ENCODE measurements around the gene LCN10.
"Not testable (repeated sequence)": the region's sequence is repeated elsewhere in the genome, so short reads cannot be mapped to it uniquely, and the experiment has no call there.

The LCN10 gene

GRCh38 chr9:136771907-136772415 is 29.2 kb upstream of the LCN10 start:
- DNase-seq = no peak

DNA sequence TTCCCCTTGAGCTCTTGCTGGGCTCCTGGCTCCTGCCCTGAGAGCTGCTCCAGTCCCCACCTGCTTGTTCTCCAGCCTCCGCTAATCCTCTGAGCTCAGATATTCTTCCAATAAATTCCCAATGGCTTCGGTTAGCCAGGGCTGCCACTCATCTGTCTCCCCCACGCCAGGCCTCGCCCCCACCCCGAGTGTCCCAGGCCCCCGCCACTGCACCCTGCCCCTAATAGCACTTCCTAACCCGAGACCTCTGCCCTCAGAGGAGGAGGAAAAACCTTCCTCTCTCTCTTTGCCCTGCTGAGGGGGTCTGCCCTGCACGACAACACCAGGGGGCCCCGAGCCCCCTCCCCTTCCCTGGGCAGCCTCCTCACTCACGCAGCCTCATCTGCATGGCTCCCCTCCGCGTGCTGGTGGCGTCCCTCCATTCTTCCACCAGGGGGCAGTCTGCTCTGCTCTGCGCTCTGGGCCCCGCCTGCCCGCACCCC is 27.0 kb upstream of the LCN10 start:
- peak; percentile 55 for DNase-seq

DNA sequence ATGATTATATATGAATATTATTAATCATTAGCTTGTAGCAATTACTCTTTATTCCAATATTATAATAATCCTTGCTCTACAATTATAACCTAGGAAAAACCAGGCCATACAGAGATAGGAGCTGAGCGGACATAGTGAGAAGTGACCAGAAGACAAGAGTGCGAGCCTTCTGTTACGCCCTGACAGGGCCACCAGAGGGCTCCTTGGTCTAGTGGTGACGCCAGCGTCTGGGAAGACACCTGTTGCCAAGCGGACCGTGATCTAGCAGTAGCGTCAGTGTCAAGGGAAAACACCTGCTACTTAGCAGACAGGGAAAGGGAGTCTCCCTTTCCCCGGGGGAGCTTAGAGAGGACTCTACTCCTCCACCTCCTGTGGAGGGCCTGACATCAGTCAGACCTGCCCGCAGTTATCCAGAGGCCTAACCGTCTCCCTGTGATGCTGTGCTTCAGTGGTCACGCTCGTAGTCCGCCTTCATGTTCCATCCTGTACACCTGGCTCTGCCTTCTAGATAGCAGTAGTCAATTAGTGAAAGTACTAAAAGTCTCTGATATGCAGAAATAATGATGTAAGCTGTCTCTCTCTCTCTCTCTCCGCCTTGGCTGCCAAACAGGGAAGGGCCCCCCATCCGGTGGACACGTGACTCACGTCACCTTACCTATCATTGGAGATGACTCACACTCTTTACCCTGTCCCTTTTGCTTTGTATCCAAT is 23.8 kb upstream of the LCN10 start:
- DNase-seq = peak; percentile 33

DNA sequence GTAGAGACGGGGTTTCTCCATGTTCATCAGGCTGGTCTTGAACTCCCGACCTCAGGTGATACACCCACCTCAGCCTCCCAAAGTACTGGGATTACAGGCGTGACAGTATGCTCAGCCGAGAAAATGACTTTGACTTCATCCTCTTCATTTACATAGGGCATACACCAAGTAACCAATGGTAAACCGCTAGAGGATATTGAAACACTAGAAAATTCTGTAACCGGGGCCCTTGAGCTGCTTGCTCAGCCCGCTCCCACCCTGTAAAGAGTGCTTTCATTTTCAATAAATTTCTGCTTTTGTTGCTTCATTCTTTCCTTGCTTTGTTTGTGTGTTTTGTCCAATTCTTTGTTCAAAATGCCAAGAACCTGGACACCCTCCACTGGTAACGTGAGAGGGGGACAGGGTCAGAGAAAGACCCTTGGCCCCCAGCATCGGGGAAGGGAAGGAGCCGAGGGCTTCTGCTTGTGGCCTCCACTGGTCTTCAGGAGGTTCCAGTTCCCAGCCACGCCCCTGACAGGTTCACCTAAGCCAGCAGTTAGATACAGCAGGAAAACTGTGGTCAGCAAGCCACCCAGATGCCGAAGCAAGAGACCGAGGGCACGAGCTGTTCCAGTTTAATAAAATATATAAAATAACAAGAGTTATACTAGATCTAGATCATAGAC is 23.1 kb upstream of the LCN10 start:
- DNase-seq = not testable (repeated sequence)

- DNase-seq = no peak
Measured at GRCh38 chr9:136765041-136765440, 22.3 kb upstream of the LCN10 start.

GRCh38 chr9:136764301-136764891 is 21.7 kb upstream of the LCN10 start, which contains the start of gene LCN15:
Gene LCN15 (minus strand): TSS chr9:136764518. CDS start chr9:136764488, 30 bp downstream.
- no peak for DNase-seq

DNA sequence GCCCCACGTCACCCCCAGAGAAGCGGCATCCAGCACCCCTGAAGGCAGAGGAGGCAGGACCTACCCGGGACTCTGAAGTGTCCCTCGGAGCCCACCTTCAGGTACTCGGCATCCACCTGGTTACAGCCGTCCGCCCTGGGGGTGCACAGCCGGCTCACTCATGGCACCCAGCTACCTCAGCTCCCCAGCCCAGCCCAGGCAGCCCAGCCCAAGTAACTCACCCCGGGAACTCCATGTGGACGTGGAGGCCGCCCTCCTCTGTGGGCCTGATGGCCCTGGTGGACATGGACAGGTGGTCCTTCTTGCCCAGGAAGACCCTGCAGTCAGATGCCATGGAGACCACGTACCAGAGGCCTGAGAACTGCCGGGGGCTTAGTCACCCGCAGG is 20.9 kb upstream of the LCN10 start:
- DNase-seq = no peak

DNA sequence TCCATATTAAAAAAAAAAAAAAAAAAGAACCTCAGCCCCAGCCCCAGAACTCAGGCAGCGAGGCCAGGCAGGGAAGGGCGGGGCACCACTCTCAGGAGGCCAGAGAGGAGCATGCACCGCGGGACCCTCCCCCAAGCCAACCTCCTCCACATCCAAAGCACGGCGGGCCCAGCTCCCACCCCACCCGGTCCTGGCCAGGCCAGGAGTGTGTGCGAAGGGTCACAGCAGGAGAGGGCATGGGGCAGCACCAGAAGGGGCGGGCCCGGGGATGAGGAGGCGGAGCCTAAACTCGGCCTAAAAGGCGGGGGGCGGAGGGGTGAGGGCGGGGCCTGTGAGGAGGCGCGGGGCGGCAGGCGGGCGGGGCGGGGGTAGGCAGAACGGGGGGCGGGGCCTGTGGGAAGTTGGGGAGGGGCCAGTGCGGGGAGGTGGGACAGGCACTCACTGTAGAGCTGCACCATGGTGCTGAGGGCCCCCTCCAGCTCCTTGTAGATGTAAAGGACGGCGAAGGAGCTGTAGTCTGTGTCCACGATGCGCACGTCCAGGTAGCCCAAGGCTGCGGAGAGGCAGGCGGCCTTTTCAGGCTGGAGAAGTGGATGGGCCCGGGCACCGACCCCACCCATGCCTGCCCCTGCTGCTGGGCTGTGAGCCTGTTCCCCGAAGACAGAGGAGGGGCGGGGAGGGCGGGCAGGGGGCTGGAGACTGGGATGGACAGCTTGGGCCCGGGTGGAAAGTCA is 20.3 kb upstream of the LCN10 start:
- DNase-seq = peak; percentile 58

DNA sequence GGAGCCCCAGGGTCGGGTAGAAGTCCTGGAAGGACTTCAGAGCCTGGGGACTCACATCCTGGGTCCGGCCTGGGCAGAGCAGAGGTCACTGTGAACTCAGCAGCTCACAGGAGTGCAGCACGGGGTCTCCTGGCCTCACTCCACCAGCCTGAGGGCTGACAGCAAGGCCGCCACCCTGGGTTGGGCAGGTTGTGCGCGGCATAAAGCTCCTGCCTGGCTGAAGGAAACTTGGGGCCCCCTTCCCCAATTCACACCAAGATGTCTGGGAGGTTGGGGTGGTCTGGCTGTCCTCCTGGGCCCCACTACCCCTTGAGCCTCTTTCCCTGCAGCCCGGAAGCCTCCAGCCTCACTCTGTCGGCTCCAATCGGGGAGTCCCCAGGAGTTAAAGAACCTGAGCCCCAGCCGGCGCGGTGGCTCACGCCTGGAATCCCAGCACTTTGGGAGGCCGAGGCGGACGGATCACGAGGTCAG is 19.5 kb upstream of the LCN10 start:
- DNase-seq = no peak

GRCh38 chr9:136761545-136761981 is 18.8 kb upstream of the LCN10 start:
- DNase-seq = no peak

- DNase-seq = not testable (repeated sequence)
Measured at GRCh38 chr9:136760834-136761544, 18.2 kb upstream of the LCN10 start.

DNA sequence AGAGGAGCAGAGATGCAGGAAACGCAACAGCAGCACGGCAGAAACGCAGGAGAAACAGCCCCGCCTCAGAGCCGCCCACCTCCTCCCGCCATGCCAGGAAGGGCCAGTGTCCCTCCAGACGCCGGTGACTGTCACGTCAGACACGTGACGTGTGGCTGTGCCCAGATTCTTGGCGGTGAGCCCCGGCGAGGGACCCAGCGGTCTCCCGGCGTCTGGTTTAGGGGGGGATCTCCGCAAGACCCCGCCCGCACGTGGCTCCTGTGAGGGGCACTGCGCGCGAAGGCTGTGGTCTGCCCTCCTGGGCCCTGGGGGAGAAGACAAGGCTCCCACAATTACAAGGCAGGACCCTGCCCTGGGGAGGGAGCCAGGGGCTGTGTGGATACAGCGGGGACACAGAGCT is 17.7 kb upstream of the LCN10 start:
- DNase-seq = no peak

- DNase-seq = no peak
Measured at GRCh38 chr9:136759436-136760325, 16.9 kb upstream of the LCN10 start.

DNA sequence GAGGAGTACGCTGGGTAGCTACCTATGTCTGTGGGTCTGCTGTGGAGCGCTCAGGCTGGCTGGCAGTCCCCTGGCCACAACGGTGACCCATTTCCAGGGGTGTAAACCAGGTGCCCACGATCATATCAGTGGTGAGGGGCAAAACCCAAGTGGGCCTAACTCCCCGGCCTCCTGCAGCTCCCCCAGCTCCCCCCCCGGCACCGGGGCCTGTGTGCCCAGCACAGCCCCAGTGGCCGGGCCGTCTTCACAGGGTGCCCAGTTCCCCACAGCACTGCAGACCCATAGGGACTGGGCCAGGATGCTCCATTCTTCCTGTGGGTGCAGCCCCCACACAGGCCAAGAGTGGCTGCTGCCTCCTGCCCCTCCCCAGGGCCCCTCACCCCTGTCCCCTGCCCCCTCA is 16.3 kb upstream of the LCN10 start:
- DNase-seq = no peak

GRCh38 chr9:136757751-136758140 is 15.0 kb upstream of the LCN10 start:
- no peak for DNase-seq

GRCh38 chr9:136757328-136757727 is 14.6 kb upstream of the LCN10 start:
- no peak for DNase-seq

- DNase-seq = no peak
Measured at GRCh38 chr9:136756836-136757235, 14.1 kb upstream of the LCN10 start.

DNA sequence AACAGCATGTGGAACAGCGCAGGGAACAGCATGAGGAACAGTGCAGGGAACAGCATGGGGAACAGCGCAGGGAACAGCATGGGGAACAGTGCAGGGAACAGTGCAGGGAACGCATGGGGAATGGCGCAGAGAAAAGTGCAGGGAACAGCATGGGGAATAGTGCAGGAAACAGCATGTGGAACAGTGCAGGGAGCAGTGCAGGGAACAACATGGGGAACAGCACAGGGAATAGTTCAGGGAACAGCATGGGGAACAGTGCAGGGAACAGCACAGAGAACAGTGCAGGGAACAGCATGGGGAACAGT is 13.3 kb upstream of the LCN10 start:
- no peak for DNase-seq

- not testable (repeated sequence) for DNase-seq
Measured at GRCh38 chr9:136755302-136756133, 12.8 kb upstream of the LCN10 start.

DNA sequence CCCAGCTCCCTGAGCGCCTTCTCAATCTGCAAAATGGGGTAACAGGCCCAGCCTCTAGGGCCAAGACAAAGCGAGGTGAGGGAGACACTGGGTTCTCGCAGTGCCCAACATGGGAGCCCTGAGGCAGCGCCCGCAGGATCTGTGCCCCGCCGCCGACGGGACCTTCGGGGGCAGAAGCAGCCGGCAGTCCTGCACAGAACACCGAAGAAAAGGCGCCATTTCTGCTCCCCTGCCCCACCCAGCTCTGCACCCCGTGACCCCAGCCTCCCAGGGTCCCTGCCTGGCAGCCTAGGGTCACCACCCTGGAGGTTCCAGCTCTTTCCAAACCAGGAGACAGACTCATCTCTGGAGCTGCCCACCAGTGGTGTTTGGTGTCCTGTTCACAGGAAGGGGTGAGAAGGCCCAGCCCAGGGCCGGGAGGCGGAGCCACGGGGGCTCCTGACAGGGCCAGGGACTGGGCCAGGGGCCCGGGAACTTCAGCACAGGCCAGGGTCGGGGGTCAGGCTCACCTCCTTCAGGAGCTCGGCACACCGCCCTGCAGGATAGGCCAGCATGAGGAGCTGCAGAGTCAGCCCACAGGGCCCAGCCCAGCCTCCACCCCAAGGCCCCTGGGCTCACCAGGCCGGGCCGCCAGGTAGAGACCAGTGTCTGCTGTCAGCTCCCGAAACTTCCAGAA is 12.0 kb upstream of the LCN10 start:
- no peak for DNase-seq

Measured in stimulated activated CD4-positive, alpha-beta T cell treated with anti-CD3 and anti-CD28 coated beads, Interleukin-12 subunit alpha, Interleukin-12 subunit beta, amount 100 ng/mL, for 4 hours (primary cell).